Caco-2 (cell line): Measurements from ENCODE around the gene LYPD3. TPM values are rescaled to one million over a fixed set of nuclear protein-coding genes. Genes with fewer than 3 reads are reported as not detected.

Source experiments
- BruUV-seq: library from RNA; stranded (reverse); fragments of 400-500 nt; replicated peaks from 2 replicates; lab custom pipeline; 2021; lab: Mats Ljungman, UMichigan
- CTCF ChIA-PET: fragments of 300-600 bp; sonication (Branson Sonifier 250); formaldehyde crosslinking; loops from one replicate; lab custom pipeline; 2022; ENCODE audit warnings: antibody characterized with exemption; lab: Charles Lee
- POLR2A ChIA-PET: fragments of 300-600 bp; sonication (Branson Sonifier 250); formaldehyde crosslinking; loops from one replicate; lab custom pipeline; 2022; ENCODE audit warnings: antibody characterized with exemption; lab: Charles Lee
- DNase-seq, 2 experiments: peaks; one replicate each; pipeline versions ENCODE4 v3.0.0 to v3.0.0-alpha.2; 2020 to 2022
- H3K27me3 ChIP-seq: replicated peaks from 2 replicates; pipeline ENCODE4 v1.6.0; 2011; ENCODE audit warnings: low read length; ENCODE audit not compliant: control insufficient read depth, insufficient read depth
- H3K36me3 ChIP-seq: 2 replicates; pipeline ENCODE4 v1.5.1; 2011; ENCODE audit warnings: low read length; ENCODE audit not compliant: control insufficient read depth, insufficient read depth
- H3K4me1 ChIP-seq: fragments of 250-450 bp; sonication (Bioruptor Pico); 2 replicates; pipeline ENCODE4 v1.5.1; 2020; ENCODE audit warnings: mild to moderate bottlenecking
- H3K4me3 ChIP-seq: 2 replicates; pipeline ENCODE4 v1.5.1; 2011; ENCODE audit warnings: low read depth, mild to moderate bottlenecking, control low read depth, low read length
- H3K9me3 ChIP-seq: fragments of 250-450 bp; sonication (Bioruptor Pico); 2 replicates; pipeline ENCODE4 v1.5.1; 2020; ENCODE audit warnings: mild to moderate bottlenecking, moderate library complexity
- H3K27ac Mint-ChIP-seq: one replicate; pipeline ENCODE4 v1.8.0; 2022; ENCODE audit warnings: mixed read lengths; ENCODE audit not compliant: unreplicated experiment
- H3K27me3 Mint-ChIP-seq: one replicate; pipeline ENCODE4 v1.8.0; 2022; ENCODE audit warnings: mixed read lengths; ENCODE audit not compliant: insufficient read depth, unreplicated experiment
- H3K36me3 Mint-ChIP-seq: one replicate; pipeline ENCODE4 v1.8.0; 2022; ENCODE audit warnings: mild to moderate bottlenecking, mixed read lengths; ENCODE audit not compliant: insufficient read depth, unreplicated experiment
- H3K4me1 Mint-ChIP-seq: one replicate; pipeline ENCODE4 v1.8.0; 2022; ENCODE audit warnings: low read depth, mixed read lengths; ENCODE audit not compliant: unreplicated experiment
- H3K4me3 Mint-ChIP-seq: one replicate; pipeline ENCODE4 v1.8.0; 2022; ENCODE audit warnings: mild to moderate bottlenecking, moderate library complexity, mixed read lengths; ENCODE audit not compliant: unreplicated experiment
- H3K9me3 Mint-ChIP-seq: one replicate; pipeline ENCODE4 v1.8.0; 2022; ENCODE audit warnings: mixed read lengths; ENCODE audit not compliant: unreplicated experiment
- CTCF ChIP-seq, 2 experiments: fragments of 200-600 bp in 1 of 2; IDR thresholded peaks; 1 replicate in 1 of 2; 2 replicates in 1 of 2; pipeline versions ENCODE4 v1.5.1 to v1.8.0; 2011 to 2022; ENCODE audit warnings: antibody characterized with exemption in 1 of 2, control low read depth in 1 of 2, inconsistent platforms in 1 of 2, low read depth in 1 of 2, low read length in 1 of 2, mild to moderate bottlenecking in 1 of 2, moderate library complexity in 1 of 2; ENCODE audit not compliant: insufficient read depth in 1 of 2, severe bottlenecking in 1 of 2, unreplicated experiment in 1 of 2
- intact Hi-C: fragments of 100-400 bp; cut with micrococcal nuclease; formaldehyde crosslinking; loops from one replicate; pipeline ENCODE4 v1.10.0; 2022; ENCODE audit not compliant: unreplicated experiment
- total RNA-seq: library from RNA; stranded (reverse); gene quantifications from 2 replicates; pipeline ENCODE4 v1.2.3, GENCODE V29; 2022

The LYPD3 gene
- total RNA-seq, 1 experiment from 2014 or later, result 1.3 TPM

- H3K27me3 ChIP-seq, result no peaks in the 10 kb centered on the region
- ChIA-PET POLR2A (interaction anchor here (0.8 kb wide), 1 partner anchor 303 kb away, joined by 3 read pairs; no protein-coding TSS in a partner anchor), CTCF (no interaction called here)
- Mint-ChIP-seq H3K4me1 (no peaks in the 10 kb centered on the region), H3K4me3 (no peak overlapping the region), H3K27ac (no peak overlapping the region), H3K27me3 (no peaks in the 10 kb centered on the region), H3K36me3 (no peaks in the 10 kb centered on the region), H3K9me3 (no peaks in the 10 kb centered on the region)
- H3K4me3 ChIP-seq, result no peak overlapping the region
- TF ChIP-seq CTCF (IDR thresholded peaks at IDR 0.05; ENCODE audit: insufficient read depth in 1 of 2, low read depth in 1 of 2, low read length in 1 of 2, severe bottlenecking in 1 of 2, unreplicated experiment in 1 of 2), result no peak
- H3K9me3 ChIP-seq, result no peaks in the 10 kb centered on the region
- BruUV-seq, result no TSS peak
- no peaks in the 10 kb centered on the region for H3K36me3 ChIP-seq
- no peak for DNase-seq
- H3K4me1 ChIP-seq, result no peaks in the 10 kb centered on the region
- intact Hi-C loops, result loop anchor here (1.0 kb wide), 1 partner anchor 86 kb away; no protein-coding TSS in a partner anchor
Measured at GRCh38 chr19:43433689-43434088, 31.7 kb downstream of the LYPD3 start.

GRCh38 chr19:43433358-43433673, 32.1 kb downstream of the LYPD3 start:
- TF ChIP-seq CTCF (IDR thresholded peaks at IDR 0.05; ENCODE audit: insufficient read depth in 1 of 2, low read depth in 1 of 2, low read length in 1 of 2, severe bottlenecking in 1 of 2, unreplicated experiment in 1 of 2), result no peak
- Mint-ChIP-seq H3K27me3 (no peaks in the 10 kb centered on the region), H3K27ac (no peak overlapping the region), H3K4me1 (no peaks in the 10 kb centered on the region), H3K36me3 (no peaks in the 10 kb centered on the region), H3K4me3 (no peak overlapping the region), H3K9me3 (no peaks in the 10 kb centered on the region)
- DNase-seq, result no peak
- H3K27me3 ChIP-seq, result no peaks in the 10 kb centered on the region
- BruUV-seq, result no TSS peak
- no peaks in the 10 kb centered on the region for H3K36me3 ChIP-seq
- H3K4me3 ChIP-seq, result no peak overlapping the region
- no peaks in the 10 kb centered on the region for H3K4me1 ChIP-seq
- ChIA-PET POLR2A (interaction anchor here (0.8 kb wide), 1 partner anchor 303 kb away, joined by 3 read pairs; no protein-coding TSS in a partner anchor), CTCF (interaction anchor here (0.5 to 1.4 kb wide), 3 partner anchors 16 to 161 kb away, joined by 3 to 6 read pairs (median 3); partner anchors contain the start of gene PHLDB3)
- no peaks in the 10 kb centered on the region for H3K9me3 ChIP-seq
- intact Hi-C loops, result loop anchor here (1.0 kb wide), 1 partner anchor 86 kb away; no protein-coding TSS in a partner anchor

- H3K4me1 Mint-ChIP-seq, result peaks cover 13% of the 10 kb centered on the region
- no peaks in the 10 kb centered on the region for H3K27me3 Mint-ChIP-seq
- H3K36me3 ChIP-seq, result no peaks in the 10 kb centered on the region
- H3K27me3 ChIP-seq, result no peaks in the 10 kb centered on the region
- TF ChIP-seq CTCF (IDR thresholded peaks at IDR 0.05; ENCODE audit: insufficient read depth in 1 of 2, low read depth in 1 of 2, low read length in 1 of 2, severe bottlenecking in 1 of 2, unreplicated experiment in 1 of 2), result no peak
- CTCF ChIA-PET, result no interaction called here
- POLR2A ChIA-PET, result no interaction called here
- no peaks in the 10 kb centered on the region for H3K36me3 Mint-ChIP-seq
- no peaks in the 10 kb centered on the region for H3K4me1 ChIP-seq
- H3K27ac Mint-ChIP-seq, result no peak overlapping the region
- intact Hi-C loops, result no loop called here
- H3K4me3 ChIP-seq, result no peak overlapping the region
- no peaks in the 10 kb centered on the region for H3K9me3 Mint-ChIP-seq
- no peaks in the 10 kb centered on the region for H3K9me3 ChIP-seq
- no peak for DNase-seq
- no TSS peak for BruUV-seq
- H3K4me3 Mint-ChIP-seq, result no peak overlapping the region
Measured at GRCh38 chr19:43430976-43431375, 34.4 kb downstream of the LYPD3 start.
